Upper lobe of right lung (tissue), 1 donor: ENCODE measurements around the gene MEIS1. TPM values are rescaled to one million over a fixed set of nuclear protein-coding genes. Genes with fewer than 3 reads are reported as not detected.
A peak's percentile ranks its signal among the peaks of the same experiment; 100 is the strongest.

ENCODE experiments used
- ATAC-seq: fragments of 200-7000 bp; cut with Tn5 transposase; one replicate; pipeline ENCODE4 v1.9.1; 2020; ENCODE audit warnings: mild to moderate bottlenecking, moderate library complexity
- DNase-seq: peaks from one replicate; pipeline ENCODE4 v3.0.0-alpha.2; 2020
- H3K27ac ChIP-seq: fragments of 200-600 bp; one replicate; pipeline ENCODE4 v1.8.0; 2022
- H3K27me3 ChIP-seq: fragments of 200-600 bp; one replicate; pipeline ENCODE4 v1.8.0; 2022; ENCODE audit warnings: mild to moderate bottlenecking
- H3K36me3 ChIP-seq: fragments of 200-600 bp; one replicate; pipeline ENCODE4 v1.8.0; 2022
- H3K4me1 ChIP-seq: fragments of 200-600 bp; one replicate; pipeline ENCODE4 v1.8.0; 2022
- H3K4me3 ChIP-seq: fragments of 200-600 bp; one replicate; pipeline ENCODE4 v1.8.0; 2022; ENCODE audit warnings: mild to moderate bottlenecking
- H3K9me3 ChIP-seq: fragments of 200-600 bp; one replicate; pipeline ENCODE4 v1.8.0; 2022
- intact Hi-C: fragments of 100-400 bp; cut with DNase I; formaldehyde crosslinking; loops from one replicate; pipeline ENCODE4 v1.11.0; 2022
- total RNA-seq: library from RNA; stranded (reverse); fragmentation: NEBNext Ultra II Directional; extraction: Animal tissue kit (Norgen Biotek cat#: 25700); gene quantifications from one replicate; pipeline ENCODE4 v1.2.1, GENCODE V29; 2021
- TF ChIP-seq, protein P1 (sequence below): fragments of 200-600 bp; IDR thresholded peaks from one replicate; pipeline ENCODE4 v1.8.0; 2022; ENCODE audit warnings: antibody characterized with exemption
- donor health status: DM: no; HTN: yes; CAD: no; lungs with severe emphysema.

MEIS1 gene
- total RNA-seq, 1 donor from 2014 or later = 48.0 TPM

DNA sequence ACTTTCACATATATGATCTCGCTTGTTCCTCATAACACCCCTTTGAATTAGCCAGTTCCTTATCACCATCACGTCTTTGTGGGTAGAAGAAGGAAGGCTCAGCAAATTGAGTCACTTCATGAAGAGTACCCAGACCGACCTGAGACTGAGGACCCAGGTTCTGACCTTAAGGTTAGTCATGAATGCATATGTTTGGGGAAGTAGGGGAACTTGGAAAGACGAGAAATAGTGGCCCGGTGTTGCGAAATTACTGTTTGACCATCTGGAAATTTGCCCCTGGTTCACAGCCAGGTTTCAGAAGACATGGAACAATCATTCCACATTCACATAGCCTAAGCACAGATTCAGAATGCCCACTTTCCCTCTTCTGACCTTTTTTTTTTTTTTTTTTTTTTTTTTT is 59.8 kb downstream of the MEIS1 start:
- Histone ChIP-seq H3K9me3 (no peaks in the 10 kb centered on the region), H3K27me3 (no peaks in the 10 kb centered on the region), H3K36me3 (no peaks in the 10 kb centered on the region), H3K27ac (peak overlapping the region; percentile 11), H3K4me1 (peaks cover 67% of the 10 kb centered on the region), H3K4me3 (no peak overlapping the region)
- DNase-seq = no peak
- TF ChIP-seq, protein P1, sequence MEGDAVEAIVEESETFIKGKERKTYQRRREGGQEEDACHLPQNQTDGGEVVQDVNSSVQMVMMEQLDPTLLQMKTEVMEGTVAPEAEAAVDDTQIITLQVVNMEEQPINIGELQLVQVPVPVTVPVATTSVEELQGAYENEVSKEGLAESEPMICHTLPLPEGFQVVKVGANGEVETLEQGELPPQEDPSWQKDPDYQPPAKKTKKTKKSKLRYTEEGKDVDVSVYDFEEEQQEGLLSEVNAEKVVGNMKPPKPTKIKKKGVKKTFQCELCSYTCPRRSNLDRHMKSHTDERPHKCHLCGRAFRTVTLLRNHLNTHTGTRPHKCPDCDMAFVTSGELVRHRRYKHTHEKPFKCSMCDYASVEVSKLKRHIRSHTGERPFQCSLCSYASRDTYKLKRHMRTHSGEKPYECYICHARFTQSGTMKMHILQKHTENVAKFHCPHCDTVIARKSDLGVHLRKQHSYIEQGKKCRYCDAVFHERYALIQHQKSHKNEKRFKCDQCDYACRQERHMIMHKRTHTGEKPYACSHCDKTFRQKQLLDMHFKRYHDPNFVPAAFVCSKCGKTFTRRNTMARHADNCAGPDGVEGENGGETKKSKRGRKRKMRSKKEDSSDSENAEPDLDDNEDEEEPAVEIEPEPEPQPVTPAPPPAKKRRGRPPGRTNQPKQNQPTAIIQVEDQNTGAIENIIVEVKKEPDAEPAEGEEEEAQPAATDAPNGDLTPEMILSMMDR = no peak
- ATAC-seq = peak; percentile 53
- intact Hi-C loops = no loop called here

DNA sequence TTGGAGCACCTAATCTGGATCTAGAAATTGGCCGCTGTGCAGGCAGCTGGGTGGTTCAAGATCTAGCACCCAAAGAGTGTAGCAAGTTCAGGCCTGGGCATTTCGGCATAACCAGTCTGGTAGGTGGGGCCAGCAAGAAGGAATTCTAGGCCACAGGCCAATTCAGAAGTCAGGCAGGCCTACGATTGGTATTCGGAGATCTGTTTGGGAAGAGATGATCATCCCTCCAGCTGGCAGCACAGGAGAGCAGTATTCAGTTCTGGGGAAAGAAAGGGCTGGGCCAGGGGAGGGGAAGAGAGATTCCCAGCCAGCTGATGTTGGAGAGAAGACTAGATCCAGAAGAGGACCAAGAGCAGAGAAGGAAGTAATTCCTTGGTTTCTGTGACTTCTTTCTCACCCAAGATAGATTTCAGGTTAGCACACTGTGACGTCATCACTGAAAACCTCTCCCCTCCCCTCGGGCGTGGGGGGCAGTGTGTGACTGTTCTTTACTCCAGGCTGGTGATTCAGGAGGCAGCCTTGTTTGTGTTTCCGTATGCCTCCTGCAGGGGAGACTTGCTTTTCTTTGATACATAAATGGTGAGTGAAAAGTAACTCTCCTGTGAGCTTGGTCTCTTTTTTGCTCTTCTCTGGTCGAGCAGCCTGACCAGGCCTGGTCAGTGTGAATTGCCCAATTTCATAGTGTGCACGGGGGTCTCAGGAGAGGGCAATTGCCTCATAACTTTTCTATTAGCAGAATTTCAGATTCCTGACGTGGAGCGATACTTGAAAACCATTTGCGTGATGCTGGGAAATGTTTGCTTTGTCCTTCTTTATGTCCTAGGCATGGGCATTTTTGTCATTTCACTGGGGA is 61.1 kb downstream of the MEIS1 start:
- no peaks in the 10 kb centered on the region for H3K9me3 ChIP-seq
- peaks cover 57% of the 10 kb centered on the region for H3K4me1 ChIP-seq
- ATAC-seq (peak; percentile 66), DNase-seq (no peak)
- peak overlapping the region; percentile 20 for H3K27ac ChIP-seq
- no peaks in the 10 kb centered on the region for H3K27me3 ChIP-seq
- intact Hi-C loops = no loop called here
- no peaks in the 10 kb centered on the region for H3K36me3 ChIP-seq
- H3K4me3 ChIP-seq = no peak overlapping the region
- TF ChIP-seq, protein P1 = peak; percentile 18

- DNase-seq (no peak), ATAC-seq (no peak)
- TF ChIP-seq, protein P1 = no peak
- Histone ChIP-seq H3K4me3 (no peak overlapping the region), H3K27ac (peak overlapping the region; percentile 20), H3K27me3 (no peaks in the 10 kb centered on the region), H3K9me3 (no peaks in the 10 kb centered on the region), H3K36me3 (no peaks in the 10 kb centered on the region), H3K4me1 (peaks cover 49% of the 10 kb centered on the region)
- intact Hi-C loops = no loop called here
Observed at GRCh38 chr2:66496670-66497420, 61.9 kb downstream of the MEIS1 start.

DNA sequence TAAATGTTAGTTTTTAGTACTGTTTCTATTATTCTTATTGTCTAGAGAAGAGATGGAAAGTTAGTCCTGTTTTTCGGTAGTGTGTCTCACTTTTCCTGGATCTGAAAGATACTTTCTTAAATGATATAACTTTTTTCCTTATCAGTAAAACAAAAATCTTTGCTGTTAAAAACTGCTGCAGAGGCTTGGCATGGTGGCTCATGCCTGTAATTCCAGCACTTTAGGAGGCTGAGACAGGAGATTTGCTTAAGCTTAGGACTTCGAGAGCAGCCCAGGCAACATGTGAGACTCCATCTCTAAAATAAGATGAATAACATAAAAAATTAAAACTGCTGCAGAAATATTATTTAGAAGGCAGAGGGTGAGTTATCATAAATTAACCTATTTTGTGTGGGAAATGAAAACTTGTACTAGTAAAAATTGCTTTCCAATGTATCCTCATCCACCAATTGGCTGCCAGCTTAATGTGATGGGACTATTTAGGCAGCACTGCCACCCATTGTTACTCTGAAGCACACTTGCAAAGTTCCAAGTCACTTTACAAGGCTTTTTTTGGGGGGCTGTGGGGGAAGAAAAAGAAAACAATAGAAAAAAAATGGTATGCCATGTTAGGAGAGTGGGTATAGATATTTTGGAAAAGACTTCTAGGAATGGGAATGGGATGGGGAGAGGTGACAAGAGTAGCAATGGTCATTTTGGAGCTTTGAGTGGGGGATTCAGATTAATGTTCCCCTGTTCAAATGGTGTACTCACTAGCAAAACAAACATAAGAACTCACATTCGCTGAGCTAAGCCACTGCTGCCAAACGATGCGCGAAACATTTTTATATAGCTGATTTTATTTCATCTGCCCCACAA is 62.7 kb downstream of the MEIS1 start:
- peaks cover 40% of the 10 kb centered on the region for H3K4me1 ChIP-seq
- no peak overlapping the region for H3K27ac ChIP-seq

More for the DNA sequence above, 62.7 kb downstream of the MEIS1 start:
- H3K36me3 ChIP-seq = no peaks in the 10 kb centered on the region
- no peak for DNase-seq
- H3K27me3 ChIP-seq = no peaks in the 10 kb centered on the region
- H3K4me3 ChIP-seq = no peak overlapping the region
- intact Hi-C loops = no loop called here
- TF ChIP-seq, protein P1 = no peak
- ATAC-seq = no peak
- no peaks in the 10 kb centered on the region for H3K9me3 ChIP-seq
